NT2/D1 (cell line): Measurements from ENCODE around the gene STK32B.

Experiments
- YY1 ChIP-seq: IDR thresholded peaks from 2 replicates; pipeline ENCODE4 v1.6.1; 2011; ENCODE audit not compliant: insufficient read length, insufficient read depth
- ZNF274 ChIP-seq: IDR thresholded peaks from 2 replicates; pipeline ENCODE4 v1.6.1; 2011; ENCODE audit warnings: mild to moderate bottlenecking, low read depth, low read length

DNA sequence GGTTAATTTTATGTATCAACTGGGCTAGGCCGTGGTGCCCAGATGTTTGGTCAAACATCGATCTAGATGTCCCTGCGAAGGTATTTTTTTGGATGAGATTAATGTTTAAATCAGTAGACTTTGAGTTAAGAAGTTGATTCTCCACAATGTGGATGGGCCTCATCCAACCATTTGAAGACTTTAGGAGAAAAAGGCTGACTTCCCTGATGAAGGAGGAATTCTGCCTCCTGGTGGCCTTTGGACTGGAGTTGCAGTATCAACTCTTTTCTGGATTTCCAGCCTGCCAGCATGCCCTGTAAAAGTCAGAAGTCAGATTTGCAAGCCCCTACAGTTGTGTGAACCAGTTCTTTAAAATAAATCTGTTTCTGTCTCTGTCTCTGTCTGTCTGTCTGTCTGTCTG, 91.4 kb downstream of the STK32B start:
- TF ChIP-seq YY1 (no peak), ZNF274 (no peak)
